Measurements from ENCODE around the gene PACS1.

Gene PACS1

GRCh38 chr11:66056501-66056900, 13.6 kb upstream of the PACS1 start:
- Histone ChIP-seq H3K27ac (ENCODE audit: low read depth, low read length) (no peak overlapping the region), H3K4me1 (ENCODE audit: control insufficient read depth, low read length) (peaks cover 12% of the 10 kb centered on the region), H3K4me2 (ENCODE audit: low read length) (no peak overlapping the region), H3F3A (ENCODE audit: control insufficient read depth, insufficient read depth) (no peaks in the 10 kb centered on the region), H3K36me3 (ENCODE audit: control insufficient read depth, low read length) (peaks cover 89% of the 10 kb centered on the region), H3K4me3 (ENCODE audit: low read length) (no peak overlapping the region), H3K27me3 (ENCODE audit: control insufficient read depth, low read length) (no peaks in the 10 kb centered on the region), H4K20me1 (ENCODE audit: control insufficient read depth, insufficient read depth, low read depth, low read length) (peaks cover 4% of the 10 kb centered on the region; the same call in 1 of the 2 replicates), H3K79me2 (ENCODE audit: control insufficient read depth, low read length) (peaks cover 46% of the 10 kb centered on the region), H3K9me2 (replicated peaks; ENCODE audit: control insufficient read depth, low read length) (no peaks in the 10 kb centered on the region), H3K9me3 (ENCODE audit: control insufficient read depth, insufficient read depth, low read length) (no peaks in the 10 kb centered on the region)
- TF ChIP-seq EZH2phosphoT487 (IDR thresholded peaks at IDR 0.05; ENCODE audit: borderline replicate concordance, low read length) (no peak), CTCF (IDR thresholded peaks at IDR 0.05; ENCODE audit: low read depth, low read length, poor library complexity, severe bottlenecking) (no peak)

GRCh38 chr11:66059966-66060680, 9.9 kb upstream of the PACS1 start:
- TF ChIP-seq CTCF (IDR thresholded peaks at IDR 0.05; ENCODE audit: low read depth, low read length, poor library complexity, severe bottlenecking), result no peak
- no peak for TF ChIP-seq EZH2phosphoT487 (IDR thresholded peaks at IDR 0.05; ENCODE audit: borderline replicate concordance, low read length)
- no peak overlapping the region for H3K4me3 ChIP-seq (ENCODE audit: low read length)
- H3K4me2 ChIP-seq (ENCODE audit: low read length), result no peak overlapping the region
- no peaks in the 10 kb centered on the region for H3K9me2 ChIP-seq (replicated peaks; ENCODE audit: control insufficient read depth, low read length)
- no peaks in the 10 kb centered on the region for H3K27me3 ChIP-seq (ENCODE audit: control insufficient read depth, low read length)
- no peaks in the 10 kb centered on the region; the same call in 1 of the 2 replicates for H4K20me1 ChIP-seq (ENCODE audit: control insufficient read depth, insufficient read depth, low read depth, low read length)
- H3K27ac ChIP-seq (ENCODE audit: low read depth, low read length), result no peak overlapping the region
- H3K9me3 ChIP-seq (ENCODE audit: control insufficient read depth, insufficient read depth, low read length), result no peaks in the 10 kb centered on the region
- H3K4me1 ChIP-seq (ENCODE audit: control insufficient read depth, low read length), result peaks cover 4% of the 10 kb centered on the region; the same call in 1 of the 2 replicates
- H3K36me3 ChIP-seq (ENCODE audit: control insufficient read depth, low read length), result peaks cover 96% of the 10 kb centered on the region
- H3K79me2 ChIP-seq (ENCODE audit: control insufficient read depth, low read length), result peaks cover 27% of the 10 kb centered on the region
- peaks cover 6% of the 10 kb centered on the region for H3F3A ChIP-seq (ENCODE audit: control insufficient read depth, insufficient read depth)

GRCh38 chr11:66061268-66061667, 8.8 kb upstream of the PACS1 start:
- peaks cover 4% of the 10 kb centered on the region; the same call in 1 of the 2 replicates for H3K4me1 ChIP-seq (ENCODE audit: control insufficient read depth, low read length)
- H3K27ac ChIP-seq (ENCODE audit: low read depth, low read length), result no peak overlapping the region
- TF ChIP-seq EZH2phosphoT487 (IDR thresholded peaks at IDR 0.05; ENCODE audit: borderline replicate concordance, low read length), result no peak
- TF ChIP-seq CTCF (IDR thresholded peaks at IDR 0.05; ENCODE audit: low read depth, low read length, poor library complexity, severe bottlenecking), result no peak
- peaks cover 94% of the 10 kb centered on the region for H3K36me3 ChIP-seq (ENCODE audit: control insufficient read depth, low read length)
- H3K27me3 ChIP-seq (ENCODE audit: control insufficient read depth, low read length), result no peaks in the 10 kb centered on the region
- H4K20me1 ChIP-seq (ENCODE audit: control insufficient read depth, insufficient read depth, low read depth, low read length), result no peaks in the 10 kb centered on the region
- no peaks in the 10 kb centered on the region for H3K9me3 ChIP-seq (ENCODE audit: control insufficient read depth, insufficient read depth, low read length)
- H3K4me3 ChIP-seq (ENCODE audit: low read length), result no peak overlapping the region
- H3F3A ChIP-seq (ENCODE audit: control insufficient read depth, insufficient read depth), result peaks cover 16% of the 10 kb centered on the region
- H3K4me2 ChIP-seq (ENCODE audit: low read length), result no peak overlapping the region
- peaks cover 24% of the 10 kb centered on the region for H3K79me2 ChIP-seq (ENCODE audit: control insufficient read depth, low read length)
- H3K9me2 ChIP-seq (replicated peaks; ENCODE audit: control insufficient read depth, low read length), result no peaks in the 10 kb centered on the region
